Activated T-cell treated with anti-CD3 and anti-CD28 coated beads, Interleukin-2, amount 50 U/mL, for 72 hours (primary cell): ENCODE results near the gene CDC42BPA. TPM values are rescaled to one million over a fixed set of nuclear protein-coding genes. Genes with fewer than 3 reads are reported as not detected.

Experiments
- ATAC-seq, 2 donors: fragments of 150-1000 bp; cut with Tn5 transposase; replicated peaks in 1 of 2; 2 replicates each; pipeline ENCODE4 v1.10.0; 2021; ENCODE audit warnings: moderate library complexity in 2 of 2, mild to moderate bottlenecking in 1 of 2
- DNase-seq, 2 donors: peaks; one replicate each; pipeline ENCODE4 v3.0.0; 2021 to 2022; ENCODE audit warnings: mixed read lengths in 1 of 2
- H3K27ac Mint-ChIP-seq: one replicate; pipeline ENCODE4 v1.8.0; 2022; ENCODE audit warnings: mild to moderate bottlenecking, moderate library complexity, mixed read lengths
- H3K27me3 Mint-ChIP-seq: one replicate; pipeline ENCODE4 v1.8.0; 2022; ENCODE audit warnings: low read depth, mixed read lengths
- H3K36me3 Mint-ChIP-seq, 2 donors: one replicate each; pipeline ENCODE4 v1.8.0; 2022; ENCODE audit warnings: mixed read lengths in 2 of 2, mild to moderate bottlenecking in 1 of 2; ENCODE audit not compliant: insufficient read depth in 2 of 2
- H3K4me1 Mint-ChIP-seq: one replicate; pipeline ENCODE4 v1.8.0; 2022; ENCODE audit warnings: low read depth, mixed read lengths
- H3K4me3 Mint-ChIP-seq, 2 donors: one replicate each; pipeline ENCODE4 v1.8.0; 2022; ENCODE audit warnings: mild to moderate bottlenecking in 2 of 2, mixed read lengths in 2 of 2, moderate library complexity in 2 of 2
- H3K9me3 Mint-ChIP-seq, 2 donors: one replicate each; pipeline ENCODE4 v1.8.0; 2022; ENCODE audit warnings: mixed read lengths in 2 of 2
- total RNA-seq, 2 donors: library from RNA; stranded (reverse); gene quantifications; one replicate each; pipeline ENCODE4 v1.2.3, GENCODE V29; 2022

The CDC42BPA gene
- total RNA-seq, 2 donors from 2014 or later = 6.2 to 11.6 TPM

GRCh38 chr1:227174164-227174563 is 144.1 kb downstream of the CDC42BPA start:
- DNase-seq = no peak
- Mint-ChIP-seq H3K4me1 (no peaks in the 10 kb centered on the region), H3K36me3 (no peaks in the 10 kb centered on the region), H3K4me3 (no peak overlapping the region), H3K27ac (no peak overlapping the region), H3K9me3 (no peaks in the 10 kb centered on the region), H3K27me3 (peaks cover 8% of the 10 kb centered on the region)
- no peak for ATAC-seq

GRCh38 chr1:227170361-227171166 is 147.7 kb downstream of the CDC42BPA start:
- peaks cover 8% of the 10 kb centered on the region for H3K27me3 Mint-ChIP-seq

DNA sequence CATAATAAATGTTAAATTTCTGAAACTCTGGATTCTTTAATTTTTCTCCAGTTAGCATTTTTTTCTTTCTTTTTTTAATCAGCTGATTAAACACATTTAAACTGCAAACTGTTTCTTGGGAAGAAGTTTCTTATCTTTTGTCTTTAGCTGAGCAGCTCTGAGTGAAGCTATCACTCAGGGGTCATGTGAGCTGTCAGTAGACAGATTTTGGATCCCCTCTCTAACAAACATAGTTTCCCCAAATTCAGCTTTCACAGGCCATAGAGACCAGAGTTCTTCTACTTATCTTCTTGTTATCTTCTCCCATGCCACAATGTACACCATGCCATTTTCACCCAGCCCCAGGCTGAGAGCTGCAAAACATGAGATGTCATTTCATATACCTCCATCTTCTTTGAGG is 148.9 kb downstream of the CDC42BPA start:
- Mint-ChIP-seq H3K4me1 (no peaks in the 10 kb centered on the region), H3K9me3 (no peaks in the 10 kb centered on the region), H3K36me3 (no peaks in the 10 kb centered on the region), H3K27me3 (peaks cover 8% of the 10 kb centered on the region), H3K4me3 (no peak overlapping the region), H3K27ac (no peak overlapping the region)
- ATAC-seq = no peak
- DNase-seq = no peak

More at GRCh38 chr1:227170361-227171166, 147.7 kb downstream of the CDC42BPA start:
- ATAC-seq (no peak), DNase-seq (no peak)
- Mint-ChIP-seq H3K4me3 (no peak overlapping the region), H3K9me3 (no peaks in the 10 kb centered on the region), H3K27ac (no peak overlapping the region), H3K4me1 (no peaks in the 10 kb centered on the region), H3K36me3 (no peaks in the 10 kb centered on the region)

DNA sequence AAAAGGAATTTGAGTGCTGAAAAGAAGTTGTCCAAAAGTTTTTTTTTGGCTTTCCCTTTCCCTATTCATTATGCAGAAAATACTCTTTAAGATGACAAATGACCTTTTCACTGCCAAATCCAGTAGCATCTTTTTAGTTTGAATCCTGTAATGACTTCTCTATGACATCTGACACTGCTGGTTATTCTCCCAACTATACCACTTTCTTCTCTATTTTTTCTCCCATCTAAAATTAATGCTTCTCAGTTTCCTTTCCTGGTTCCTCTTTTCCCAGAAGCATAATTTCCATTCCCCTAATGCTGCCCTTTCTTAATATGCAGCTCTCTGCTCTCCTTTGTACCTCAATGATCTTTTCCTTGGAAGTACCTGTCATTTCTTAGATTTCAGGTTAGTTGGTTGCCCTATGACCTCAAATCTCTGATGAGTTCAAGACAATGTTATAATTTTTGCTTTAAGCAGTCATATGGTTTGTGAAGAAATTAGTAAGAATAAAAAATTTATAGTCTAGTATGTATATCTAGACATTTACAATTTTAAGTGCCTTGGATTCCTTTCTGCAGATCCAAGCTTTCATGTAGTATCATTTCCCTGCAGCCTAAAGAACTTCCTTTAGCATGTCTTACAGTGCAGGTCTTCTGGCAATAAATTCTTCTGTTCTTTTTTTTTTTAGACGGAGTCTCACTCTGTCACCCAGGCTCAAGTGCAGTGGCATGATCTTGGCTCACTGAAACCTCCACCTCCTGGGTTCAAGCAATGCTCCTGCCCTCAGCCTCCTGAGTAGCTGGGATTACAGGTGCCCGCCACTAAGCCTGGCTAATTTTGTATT is 150.8 kb downstream of the CDC42BPA start:
- Mint-ChIP-seq H3K27me3 (peaks cover 8% of the 10 kb centered on the region), H3K27ac (no peak overlapping the region), H3K36me3 (no peaks in the 10 kb centered on the region), H3K4me1 (no peaks in the 10 kb centered on the region), H3K4me3 (no peak overlapping the region), H3K9me3 (no peaks in the 10 kb centered on the region)
- DNase-seq (no peak), ATAC-seq (no peak)

DNA sequence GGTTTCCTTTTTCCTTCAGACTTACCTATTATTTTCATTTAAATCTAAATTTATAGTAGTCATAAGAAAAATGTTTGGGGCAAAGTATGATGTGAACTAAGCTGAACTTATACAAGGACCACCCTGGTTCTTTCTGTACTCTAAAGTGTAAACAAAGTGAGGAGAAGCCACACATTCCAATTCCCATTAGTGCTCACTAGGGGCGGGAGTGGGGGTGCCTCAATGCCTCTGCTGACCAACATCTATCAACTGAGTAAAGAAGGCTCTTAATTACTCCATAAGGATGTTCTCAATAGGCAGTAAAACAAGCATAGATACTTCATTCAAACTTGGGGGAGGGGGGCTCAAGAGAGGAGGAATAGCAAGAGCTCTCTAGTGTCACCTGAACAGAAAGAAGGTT is 151.7 kb downstream of the CDC42BPA start:
- H3K36me3 Mint-ChIP-seq = no peaks in the 10 kb centered on the region

DNA sequence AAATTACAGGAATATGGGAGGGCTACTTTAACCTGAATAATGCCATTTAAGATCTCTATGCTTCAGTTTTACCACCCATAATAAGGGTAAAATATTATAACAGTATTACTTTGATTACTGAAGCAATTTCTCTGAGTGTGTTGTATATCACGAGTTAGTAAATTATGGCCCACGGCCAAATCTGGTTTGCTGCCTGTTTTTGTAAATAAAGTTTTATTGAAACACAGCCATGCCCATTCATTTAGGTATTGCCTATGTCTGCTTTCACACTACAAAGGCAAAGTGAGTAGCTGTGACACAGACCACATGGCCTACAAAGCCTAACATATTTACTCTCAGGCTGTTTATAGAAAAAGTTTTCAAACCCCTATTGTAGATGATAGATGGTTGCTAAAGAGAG is 156.8 kb downstream of the CDC42BPA start:
- Mint-ChIP-seq H3K4me3 (no peak overlapping the region), H3K4me1 (no peaks in the 10 kb centered on the region), H3K36me3 (no peaks in the 10 kb centered on the region), H3K27ac (no peak overlapping the region), H3K27me3 (no peaks in the 10 kb centered on the region), H3K9me3 (no peaks in the 10 kb centered on the region)
- DNase-seq = no peak
- no peak for ATAC-seq

More for the DNA sequence above, 151.7 kb downstream of the CDC42BPA start:
- no peaks in the 10 kb centered on the region for H3K9me3 Mint-ChIP-seq
- no peak overlapping the region for H3K4me3 Mint-ChIP-seq
- ATAC-seq (no peak), DNase-seq (no peak)
- peaks cover 8% of the 10 kb centered on the region for H3K27me3 Mint-ChIP-seq
- no peak overlapping the region for H3K27ac Mint-ChIP-seq
- no peaks in the 10 kb centered on the region for H3K4me1 Mint-ChIP-seq

DNA sequence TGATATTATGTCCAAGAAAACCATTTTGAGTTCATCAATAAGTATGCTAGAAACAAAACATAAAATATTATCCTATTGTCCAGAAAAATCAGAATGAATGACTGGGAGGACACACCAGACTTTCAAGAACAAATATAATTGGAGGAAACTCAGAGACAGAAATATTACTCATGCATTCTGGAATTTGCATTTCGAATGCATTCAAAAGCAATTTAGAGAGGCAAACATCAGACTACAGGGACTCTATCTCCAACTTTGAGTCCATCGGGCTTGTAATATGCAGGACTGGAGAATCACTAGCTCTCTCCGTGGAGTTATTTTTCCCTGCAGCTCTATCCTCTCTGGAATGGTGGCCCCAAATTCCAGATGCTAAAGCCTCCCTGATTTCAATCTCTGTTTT is 161.8 kb downstream of the CDC42BPA start:
- ATAC-seq = no peak
- no peaks in the 10 kb centered on the region for H3K9me3 Mint-ChIP-seq
- H3K4me3 Mint-ChIP-seq = no peak overlapping the region
- H3K4me1 Mint-ChIP-seq = no peaks in the 10 kb centered on the region
- H3K27ac Mint-ChIP-seq = no peak overlapping the region
- H3K36me3 Mint-ChIP-seq = no peaks in the 10 kb centered on the region
- no peaks in the 10 kb centered on the region for H3K27me3 Mint-ChIP-seq
- no peak for DNase-seq

DNA sequence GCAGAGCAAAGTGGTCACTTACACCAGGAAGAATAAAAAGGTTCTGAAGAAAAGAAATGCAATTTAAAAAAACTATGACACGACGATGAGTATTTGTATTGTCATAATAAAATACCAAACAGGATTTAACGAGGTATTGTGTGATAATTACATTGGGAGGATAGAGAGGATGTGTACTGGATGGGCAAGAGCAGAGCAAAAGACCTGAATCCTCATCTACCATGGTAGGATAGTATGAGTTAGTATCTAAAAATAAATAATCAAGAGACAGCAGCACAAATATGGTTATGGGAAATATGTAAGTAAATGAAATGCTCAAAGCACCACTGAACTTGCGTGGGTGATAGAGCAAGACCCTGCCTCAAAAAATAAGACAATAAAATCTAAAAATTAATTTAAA is 162.6 kb downstream of the CDC42BPA start:
- H3K4me3 Mint-ChIP-seq = no peak overlapping the region
- DNase-seq (no peak), ATAC-seq (no peak)
- no peaks in the 10 kb centered on the region for H3K27me3 Mint-ChIP-seq
- no peak overlapping the region for H3K27ac Mint-ChIP-seq
- no peaks in the 10 kb centered on the region for H3K9me3 Mint-ChIP-seq
- H3K4me1 Mint-ChIP-seq = no peaks in the 10 kb centered on the region
- H3K36me3 Mint-ChIP-seq = no peaks in the 10 kb centered on the region

DNA sequence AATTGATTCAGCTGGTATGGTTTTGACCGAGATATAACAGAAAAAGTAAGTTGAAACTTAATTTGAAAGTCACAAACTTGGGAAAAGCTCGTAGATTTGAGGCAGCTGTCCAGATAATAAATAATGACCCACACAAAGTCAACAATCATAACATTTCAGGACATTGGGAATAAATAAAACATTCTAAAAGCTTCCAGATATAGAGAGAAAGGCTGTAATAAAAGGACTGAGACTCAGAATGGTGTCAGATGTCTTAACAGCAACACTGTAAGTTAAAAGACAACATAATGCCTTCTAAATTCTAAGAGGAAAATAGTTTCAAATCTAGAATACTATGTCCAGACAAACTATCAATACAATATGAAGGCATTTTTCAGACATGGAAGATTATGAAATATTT is 163.3 kb downstream of the CDC42BPA start:
- Mint-ChIP-seq H3K4me1 (no peaks in the 10 kb centered on the region), H3K4me3 (no peak overlapping the region), H3K9me3 (no peaks in the 10 kb centered on the region), H3K36me3 (no peaks in the 10 kb centered on the region), H3K27ac (no peak overlapping the region), H3K27me3 (no peaks in the 10 kb centered on the region)
- ATAC-seq = no peak
- no peak for DNase-seq

DNA sequence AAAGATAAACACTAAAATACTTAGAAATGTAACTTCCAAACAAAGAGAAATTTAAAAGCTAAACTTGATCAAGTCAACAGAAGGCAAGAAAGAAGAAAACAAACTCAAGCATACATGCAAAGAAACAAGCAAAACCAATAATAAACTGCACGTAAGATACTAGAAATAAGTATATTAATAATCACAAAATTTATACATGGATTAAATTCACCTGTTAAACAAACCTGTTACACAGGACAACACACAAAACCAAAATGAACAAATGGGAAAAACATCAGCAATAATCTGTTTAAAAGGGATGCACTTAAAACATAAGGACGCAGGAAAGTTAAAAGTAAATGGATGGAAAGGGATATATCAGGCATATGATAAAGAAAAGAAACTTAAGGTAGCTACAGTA is 165.8 kb downstream of the CDC42BPA start:
- H3K4me1 Mint-ChIP-seq = no peaks in the 10 kb centered on the region
- DNase-seq = no peak
- no peaks in the 10 kb centered on the region for H3K27me3 Mint-ChIP-seq
- H3K9me3 Mint-ChIP-seq = no peaks in the 10 kb centered on the region
- H3K27ac Mint-ChIP-seq = no peak overlapping the region
- no peaks in the 10 kb centered on the region for H3K36me3 Mint-ChIP-seq
- no peak overlapping the region for H3K4me3 Mint-ChIP-seq
- ATAC-seq = no peak

DNA sequence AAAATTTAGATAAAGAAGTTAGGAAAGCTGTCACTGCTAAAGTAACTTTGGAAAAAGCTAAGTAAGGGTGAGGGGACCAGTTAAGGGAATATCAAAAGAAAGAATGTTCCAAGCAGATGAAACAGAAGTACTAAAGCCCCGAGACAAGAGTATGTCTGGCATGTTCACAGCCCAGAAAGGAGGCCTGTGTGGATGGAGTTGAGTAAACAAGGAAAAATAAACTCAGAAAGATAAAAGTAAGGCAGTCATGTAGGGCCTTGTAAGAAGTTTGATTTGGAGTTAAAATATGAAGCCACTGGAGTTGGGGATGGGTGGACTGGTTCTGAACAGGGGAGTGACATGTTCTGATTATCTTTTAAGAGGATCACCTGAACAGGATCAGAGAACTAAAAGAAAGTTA is 177.9 kb downstream of the CDC42BPA start:
- DNase-seq (no peak), ATAC-seq (no peak)
- Mint-ChIP-seq H3K4me3 (no peak overlapping the region), H3K4me1 (no peaks in the 10 kb centered on the region), H3K27me3 (no peaks in the 10 kb centered on the region), H3K9me3 (no peaks in the 10 kb centered on the region), H3K27ac (no peak overlapping the region), H3K36me3 (peaks cover 0 to 2% of the 10 kb centered on the region in 2 donors)

DNA sequence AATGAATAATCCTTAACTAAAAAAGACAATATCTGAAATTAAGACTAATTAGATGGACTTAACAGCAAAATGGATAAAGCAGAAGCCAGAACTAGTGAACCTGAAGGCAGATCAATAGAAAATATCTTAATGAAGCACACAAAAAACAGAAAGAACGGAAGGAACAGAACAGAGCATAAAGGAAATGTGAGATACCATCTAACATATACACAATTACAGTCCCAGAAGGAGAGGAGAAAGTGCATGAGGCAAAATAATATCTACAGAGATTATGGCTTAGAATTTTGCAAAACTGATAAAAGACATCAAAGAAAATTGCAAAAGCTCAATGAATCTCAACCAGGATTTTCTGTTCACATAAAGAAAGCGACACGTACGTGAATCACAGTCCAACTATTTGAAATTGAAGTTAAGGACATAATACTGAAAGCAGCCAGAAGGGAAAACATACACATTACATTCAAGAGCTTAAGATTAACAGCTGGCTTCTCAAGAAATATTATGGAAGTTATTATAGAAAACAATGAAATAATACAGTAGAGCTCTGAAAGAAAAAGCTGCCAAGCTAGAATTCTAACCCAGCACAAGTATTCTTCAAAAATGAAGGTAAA is 182.0 kb downstream of the CDC42BPA start:
- H3K36me3 Mint-ChIP-seq = peaks cover 0 to 2% of the 10 kb centered on the region in 2 donors
- H3K4me3 Mint-ChIP-seq = no peak overlapping the region
- H3K27me3 Mint-ChIP-seq = no peaks in the 10 kb centered on the region
- H3K9me3 Mint-ChIP-seq = no peaks in the 10 kb centered on the region
- DNase-seq (no peak), ATAC-seq (no peak)
- no peaks in the 10 kb centered on the region for H3K4me1 Mint-ChIP-seq
- no peak overlapping the region for H3K27ac Mint-ChIP-seq

DNA sequence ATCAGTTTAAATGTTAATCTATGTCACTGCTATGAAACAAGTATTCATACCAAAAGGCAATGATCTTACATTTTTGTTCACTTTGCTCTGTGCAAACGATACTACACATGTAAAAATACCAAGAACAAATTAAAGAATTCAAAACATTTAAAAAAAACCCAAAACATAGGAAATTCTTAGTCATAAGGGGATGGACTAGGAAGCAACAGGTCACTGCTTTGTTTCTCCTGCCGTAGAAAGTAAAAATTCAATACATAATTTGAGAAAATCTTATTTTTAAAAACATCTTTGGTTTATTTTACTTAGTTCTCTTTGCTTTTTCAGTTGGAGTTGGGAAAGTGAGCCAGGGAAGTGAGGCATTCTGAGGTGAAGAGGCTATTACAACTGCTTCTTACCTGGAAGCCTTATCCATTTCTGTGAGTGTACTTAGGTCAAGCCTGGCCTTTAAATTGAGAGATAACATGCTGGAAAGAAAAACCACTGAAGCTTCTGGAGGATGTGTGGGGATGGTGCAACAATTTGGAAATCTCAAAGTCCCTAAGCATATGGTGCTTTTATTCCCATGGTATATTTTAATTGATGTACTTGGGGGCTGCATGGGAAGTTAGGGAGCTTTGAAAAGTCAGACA is 183.5 kb downstream of the CDC42BPA start:
- ATAC-seq (no peak), DNase-seq (no peak)
- Mint-ChIP-seq H3K4me1 (no peaks in the 10 kb centered on the region), H3K4me3 (no peak overlapping the region), H3K27me3 (no peaks in the 10 kb centered on the region), H3K27ac (no peak overlapping the region), H3K9me3 (no peaks in the 10 kb centered on the region), H3K36me3 (peaks cover 0 to 2% of the 10 kb centered on the region in 2 donors)
